ENCODE measurements around the gene MGLL.

MGLL gene

GRCh38 chr3:127672429-127673190 lies 149.7 kb downstream of the MGLL start, which contains the start of gene ABTB1:
Gene ABTB1 (plus strand): TSS chr3:127672952. CDS start chr3:127673026, 74 bp downstream.
- no peaks in the 10 kb centered on the region for H3K9me3 ChIP-seq (ENCODE audit: control insufficient read depth in 2 of 2, low read length in 2 of 2)
- H3K4me1 ChIP-seq (ENCODE audit: control insufficient read depth, insufficient read depth, low read length), result peaks cover 29% of the 10 kb centered on the region
- peak within 1 kb of the TSS; percentile 78 to 82 for H3K9ac ChIP-seq (ENCODE audit: low read length in 2 of 2)
- peak within 1 kb of the TSS; percentile 73 to 84 for H3K4me3 ChIP-seq (ENCODE audit: low read length in 2 of 2)
- no peaks in the 10 kb centered on the region for H3K27me3 ChIP-seq (ENCODE audit: control insufficient read depth in 1 of 2, insufficient read depth in 2 of 2, low read length in 2 of 2)
- H3K36me3 ChIP-seq (ENCODE audit: control insufficient read depth in 2 of 2, insufficient read depth in 2 of 2, low read length in 2 of 2), result peaks cover 10 to 12% of the 10 kb centered on the region in 2 donors
- H3K27ac ChIP-seq (ENCODE audit: low read length), result peak within 1 kb of the TSS; percentile 69

DNA sequence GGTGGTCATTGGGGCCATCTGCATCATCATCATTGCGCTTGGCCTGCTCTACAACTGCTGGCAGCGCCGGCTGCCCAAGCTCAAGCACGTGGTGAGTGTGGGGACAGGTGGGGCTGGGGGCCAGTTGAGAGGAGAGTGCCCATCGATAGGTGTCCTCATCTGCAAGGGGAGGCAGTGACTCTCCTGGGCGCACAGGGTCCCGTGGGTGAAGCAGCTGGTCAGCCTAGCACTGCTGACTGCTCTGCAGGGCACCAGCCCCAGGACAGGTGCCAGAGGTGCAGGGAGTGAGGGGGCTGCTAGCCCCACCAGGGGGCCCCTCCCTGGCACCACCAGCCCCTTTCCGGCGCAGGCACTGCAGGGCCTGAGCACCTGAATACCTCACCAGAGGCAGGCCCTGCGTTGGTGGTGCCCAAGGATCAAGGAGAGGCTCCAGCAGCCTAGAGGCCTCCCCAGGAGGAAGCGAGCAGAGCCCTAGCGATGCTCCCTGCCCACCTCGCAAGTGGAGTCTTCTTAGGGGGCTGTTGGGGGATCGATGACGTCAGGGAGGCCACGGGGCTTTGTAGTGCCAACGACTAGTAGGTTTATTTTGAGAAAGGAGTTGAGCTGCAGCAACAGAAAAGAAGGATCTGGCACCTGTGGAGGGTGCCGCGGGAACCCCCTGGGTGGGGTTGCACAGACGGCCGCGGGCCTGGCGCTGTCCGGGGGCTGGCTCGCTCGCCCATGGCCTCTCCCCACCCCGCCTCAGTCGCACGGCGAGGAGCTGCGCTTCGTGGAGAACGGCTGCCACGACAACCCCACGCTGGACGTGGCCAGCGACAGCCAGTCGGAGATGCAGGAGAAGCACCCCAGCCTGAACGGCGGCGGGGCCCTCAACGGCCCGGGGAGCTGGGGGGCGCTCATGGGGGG lies 150.5 kb downstream of the MGLL start:
- peak overlapping the region; percentile 64 for H3K27ac ChIP-seq (ENCODE audit: low read length)
- peaks cover 3 to 9% of the 10 kb centered on the region in 2 donors for H3K36me3 ChIP-seq (ENCODE audit: control insufficient read depth in 2 of 2, insufficient read depth in 2 of 2, low read length in 2 of 2)
- no peaks in the 10 kb centered on the region for H3K9me3 ChIP-seq (ENCODE audit: control insufficient read depth in 2 of 2, low read length in 2 of 2)
- H3K27me3 ChIP-seq (ENCODE audit: control insufficient read depth in 1 of 2, insufficient read depth in 2 of 2, low read length in 2 of 2), result no peaks in the 10 kb centered on the region
- H3K9ac ChIP-seq (ENCODE audit: low read length in 2 of 2), result peak overlapping the region; percentile 78 to 82
- H3K4me1 ChIP-seq (ENCODE audit: control insufficient read depth, insufficient read depth, low read length), result peaks cover 29% of the 10 kb centered on the region
- H3K4me3 ChIP-seq (ENCODE audit: low read length in 2 of 2), result peak overlapping the region; percentile 49 to 78

DNA sequence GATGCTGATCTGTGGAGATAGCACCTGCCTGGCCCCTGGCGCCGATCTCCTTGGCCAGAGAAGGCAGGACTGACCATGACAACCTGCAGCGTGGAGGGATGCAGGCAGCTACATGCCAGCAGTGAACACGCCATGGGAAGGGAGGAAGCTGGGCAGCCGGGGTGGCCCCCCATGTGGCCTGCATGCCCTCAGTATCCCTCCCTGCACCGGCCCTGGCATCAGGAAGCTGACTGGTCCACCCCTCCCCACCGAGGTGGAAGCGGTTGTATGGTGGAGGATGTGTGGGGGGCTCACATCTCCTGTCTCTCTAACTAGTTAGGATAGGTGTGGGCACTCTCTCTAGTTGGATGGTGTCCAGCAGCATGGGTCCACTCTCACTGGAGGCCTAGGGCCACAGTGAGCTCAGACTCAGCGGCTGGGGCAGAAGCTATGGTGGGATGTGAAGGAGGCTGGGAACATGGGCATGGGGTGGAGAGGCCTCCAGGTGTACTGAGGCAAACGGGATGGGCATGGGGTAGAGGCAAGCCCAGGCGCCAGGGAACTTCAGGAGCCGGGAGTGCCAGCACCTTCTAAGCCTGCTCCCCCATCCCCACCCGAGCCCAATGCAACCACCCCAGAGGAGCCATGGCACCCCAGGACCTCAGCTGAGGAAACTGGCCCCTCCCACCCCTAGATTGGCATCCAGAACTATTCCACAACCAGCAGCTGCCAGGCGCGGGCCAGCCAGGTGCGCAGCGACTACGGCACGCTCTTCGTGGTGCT lies 151.4 kb downstream of the MGLL start:
- H3K4me3 ChIP-seq (ENCODE audit: low read length in 2 of 2), result no peak overlapping the region
- H3K9ac ChIP-seq (ENCODE audit: low read length in 2 of 2), result no peak overlapping the region
- no peak overlapping the region for H3K27ac ChIP-seq (ENCODE audit: low read length)
- H3K36me3 ChIP-seq (ENCODE audit: control insufficient read depth in 2 of 2, insufficient read depth in 2 of 2, low read length in 2 of 2), result peaks cover 0 to 2% of the 10 kb centered on the region in 2 donors
- H3K27me3 ChIP-seq (ENCODE audit: control insufficient read depth in 1 of 2, insufficient read depth in 2 of 2, low read length in 2 of 2), result no peaks in the 10 kb centered on the region
- peaks cover 29% of the 10 kb centered on the region for H3K4me1 ChIP-seq (ENCODE audit: control insufficient read depth, insufficient read depth, low read length)
- H3K9me3 ChIP-seq (ENCODE audit: control insufficient read depth in 2 of 2, low read length in 2 of 2), result no peaks in the 10 kb centered on the region

- Histone ChIP-seq H3K36me3 (ENCODE audit: control insufficient read depth in 2 of 2, insufficient read depth in 2 of 2, low read length in 2 of 2) (peaks cover 0 to 2% of the 10 kb centered on the region in 2 donors), H3K27ac (ENCODE audit: low read length) (no peak overlapping the region), H3K9me3 (ENCODE audit: control insufficient read depth in 2 of 2, low read length in 2 of 2) (no peaks in the 10 kb centered on the region), H3K4me3 (ENCODE audit: low read length in 2 of 2) (no peak overlapping the region), H3K4me1 (ENCODE audit: control insufficient read depth, insufficient read depth, low read length) (peaks cover 29% of the 10 kb centered on the region), H3K27me3 (ENCODE audit: control insufficient read depth in 1 of 2, insufficient read depth in 2 of 2, low read length in 2 of 2) (no peaks in the 10 kb centered on the region), H3K9ac (ENCODE audit: low read length in 2 of 2) (no peak overlapping the region)
Observed at GRCh38 chr3:127670229-127670559, 152.1 kb downstream of the MGLL start.

DNA sequence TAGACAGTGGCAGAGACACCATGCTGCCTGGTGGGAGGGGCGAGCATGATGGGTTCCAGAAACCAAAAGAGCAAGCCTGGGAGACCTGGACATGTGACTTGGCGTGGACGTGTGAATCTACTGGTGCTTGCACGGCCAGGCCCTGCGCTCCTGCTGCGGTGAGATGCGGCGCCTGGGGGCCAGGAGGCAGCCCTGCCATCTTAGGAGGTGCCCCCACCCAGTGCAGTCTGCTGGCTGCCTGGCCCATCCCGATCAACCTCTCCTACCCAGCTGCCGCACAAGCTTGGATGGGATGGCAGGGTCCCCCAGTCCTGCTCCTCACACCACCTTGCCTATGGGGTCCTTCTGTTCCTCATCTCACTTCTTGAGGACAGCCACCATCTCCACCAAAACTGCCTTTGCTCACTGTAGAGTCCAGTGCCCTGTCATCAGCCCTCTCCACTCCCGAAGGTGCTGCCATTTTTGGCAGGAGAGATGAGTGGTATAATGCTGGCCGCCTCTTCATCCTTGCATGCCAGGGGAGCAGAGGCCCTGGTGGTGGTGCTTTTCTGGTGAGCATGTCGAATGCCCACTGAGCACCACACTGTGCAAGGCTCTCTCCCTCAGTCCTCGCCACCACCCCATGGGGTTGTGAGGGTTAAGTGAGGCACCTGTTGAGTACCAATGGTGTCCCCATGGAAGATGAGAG lies 152.6 kb downstream of the MGLL start:
- Histone ChIP-seq H3K36me3 (ENCODE audit: control insufficient read depth in 2 of 2, insufficient read depth in 2 of 2, low read length in 2 of 2) (no peaks in the 10 kb centered on the region), H3K27ac (ENCODE audit: low read length) (no peak overlapping the region), H3K4me1 (ENCODE audit: control insufficient read depth, insufficient read depth, low read length) (peaks cover 25% of the 10 kb centered on the region), H3K9me3 (ENCODE audit: control insufficient read depth in 2 of 2, low read length in 2 of 2) (no peaks in the 10 kb centered on the region), H3K9ac (ENCODE audit: low read length in 2 of 2) (no peak overlapping the region), H3K27me3 (ENCODE audit: control insufficient read depth in 1 of 2, insufficient read depth in 2 of 2, low read length in 2 of 2) (no peaks in the 10 kb centered on the region), H3K4me3 (ENCODE audit: low read length in 2 of 2) (no peak overlapping the region)

- Histone ChIP-seq H3K27ac (ENCODE audit: low read length) (no peak overlapping the region), H3K4me3 (ENCODE audit: low read length in 2 of 2) (no peak overlapping the region), H3K36me3 (ENCODE audit: control insufficient read depth in 2 of 2, insufficient read depth in 2 of 2, low read length in 2 of 2) (no peaks in the 10 kb centered on the region), H3K9me3 (ENCODE audit: control insufficient read depth in 2 of 2, low read length in 2 of 2) (no peaks in the 10 kb centered on the region), H3K4me1 (ENCODE audit: control insufficient read depth, insufficient read depth, low read length) (peaks cover 18% of the 10 kb centered on the region), H3K9ac (ENCODE audit: low read length in 2 of 2) (no peak overlapping the region), H3K27me3 (ENCODE audit: control insufficient read depth in 1 of 2, insufficient read depth in 2 of 2, low read length in 2 of 2) (no peaks in the 10 kb centered on the region)
Observed at GRCh38 chr3:127668906-127669305, 153.4 kb downstream of the MGLL start.

DNA sequence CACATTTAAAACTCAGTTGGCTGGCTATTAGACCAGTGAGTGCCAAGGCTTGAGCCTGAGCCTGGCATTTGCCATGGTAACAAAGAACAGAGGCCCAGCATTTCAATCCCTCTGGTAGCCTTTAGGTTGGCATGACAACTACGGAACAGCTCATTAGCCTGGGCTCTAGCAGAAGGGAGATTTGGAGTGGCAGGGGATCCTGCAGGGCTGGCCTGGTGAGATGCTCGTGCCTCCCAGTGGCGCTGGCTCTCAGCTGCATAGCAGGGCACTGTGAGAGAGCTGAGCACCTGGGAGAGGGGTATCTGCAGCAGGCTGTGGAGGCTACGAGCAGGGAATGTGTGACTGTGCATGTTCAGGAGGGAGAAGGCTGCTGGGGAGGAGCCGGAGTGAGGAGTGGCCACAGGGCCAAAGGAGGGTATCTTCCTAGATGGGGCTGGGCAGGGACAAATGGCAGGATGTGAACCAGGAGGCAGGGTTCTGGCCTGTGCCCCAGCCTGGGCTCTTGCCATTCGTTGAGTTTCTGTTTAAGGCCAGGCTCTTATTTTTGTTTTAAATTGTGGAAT lies 155.1 kb downstream of the MGLL start:
- H3K4me3 ChIP-seq (ENCODE audit: low read length in 2 of 2), result no peak overlapping the region
- H3K9me3 ChIP-seq (ENCODE audit: control insufficient read depth in 2 of 2, low read length in 2 of 2), result no peaks in the 10 kb centered on the region
- no peak overlapping the region for H3K9ac ChIP-seq (ENCODE audit: low read length in 2 of 2)
- H3K27me3 ChIP-seq (ENCODE audit: control insufficient read depth in 1 of 2, insufficient read depth in 2 of 2, low read length in 2 of 2), result no peaks in the 10 kb centered on the region
- no peaks in the 10 kb centered on the region for H3K36me3 ChIP-seq (ENCODE audit: control insufficient read depth in 2 of 2, insufficient read depth in 2 of 2, low read length in 2 of 2)
- peaks cover 9% of the 10 kb centered on the region for H3K4me1 ChIP-seq (ENCODE audit: control insufficient read depth, insufficient read depth, low read length)
- H3K27ac ChIP-seq (ENCODE audit: low read length), result no peak overlapping the region

- H3K36me3 ChIP-seq (ENCODE audit: control insufficient read depth in 2 of 2, insufficient read depth in 2 of 2, low read length in 2 of 2), result no peaks in the 10 kb centered on the region
- no peaks in the 10 kb centered on the region for H3K27me3 ChIP-seq (ENCODE audit: control insufficient read depth in 1 of 2, insufficient read depth in 2 of 2, low read length in 2 of 2)
- H3K4me3 ChIP-seq (ENCODE audit: low read length in 2 of 2), result no peak overlapping the region
- no peak overlapping the region for H3K27ac ChIP-seq (ENCODE audit: low read length)
- peaks cover 4% of the 10 kb centered on the region for H3K4me1 ChIP-seq (ENCODE audit: control insufficient read depth, insufficient read depth, low read length)
- no peaks in the 10 kb centered on the region for H3K9me3 ChIP-seq (ENCODE audit: control insufficient read depth in 2 of 2, low read length in 2 of 2)
- no peak overlapping the region for H3K9ac ChIP-seq (ENCODE audit: low read length in 2 of 2)
Observed at GRCh38 chr3:127666676-127667075, 155.6 kb downstream of the MGLL start.

GRCh38 chr3:127665586-127665985 lies 156.7 kb downstream of the MGLL start:
- no peaks in the 10 kb centered on the region for H3K4me1 ChIP-seq (ENCODE audit: control insufficient read depth, insufficient read depth, low read length)
- H3K9ac ChIP-seq (ENCODE audit: low read length in 2 of 2), result no peak overlapping the region
- no peaks in the 10 kb centered on the region for H3K9me3 ChIP-seq (ENCODE audit: control insufficient read depth in 2 of 2, low read length in 2 of 2)
- no peak overlapping the region for H3K4me3 ChIP-seq (ENCODE audit: low read length in 2 of 2)
- H3K27me3 ChIP-seq (ENCODE audit: control insufficient read depth in 1 of 2, insufficient read depth in 2 of 2, low read length in 2 of 2), result no peaks in the 10 kb centered on the region
- no peak overlapping the region for H3K27ac ChIP-seq (ENCODE audit: low read length)
- no peaks in the 10 kb centered on the region for H3K36me3 ChIP-seq (ENCODE audit: control insufficient read depth in 2 of 2, insufficient read depth in 2 of 2, low read length in 2 of 2)

GRCh38 chr3:127665165-127665564 lies 157.2 kb downstream of the MGLL start:
- Histone ChIP-seq H3K4me3 (ENCODE audit: low read length in 2 of 2) (no peak overlapping the region), H3K27ac (ENCODE audit: low read length) (no peak overlapping the region), H3K27me3 (ENCODE audit: control insufficient read depth in 1 of 2, insufficient read depth in 2 of 2, low read length in 2 of 2) (no peaks in the 10 kb centered on the region), H3K36me3 (ENCODE audit: control insufficient read depth in 2 of 2, insufficient read depth in 2 of 2, low read length in 2 of 2) (no peaks in the 10 kb centered on the region), H3K9me3 (ENCODE audit: control insufficient read depth in 2 of 2, low read length in 2 of 2) (no peaks in the 10 kb centered on the region), H3K9ac (ENCODE audit: low read length in 2 of 2) (no peak overlapping the region), H3K4me1 (ENCODE audit: control insufficient read depth, insufficient read depth, low read length) (no peaks in the 10 kb centered on the region)

Data from stomach smooth muscle (tissue), 2 donors.